SU-DHL-6 (cell line): ENCODE data around the gene CDR2L.

Experiments used
- CTCF ChIP-seq: fragments of 200-600 bp; sonication (generic); IDR thresholded peaks from one replicate; pipeline ENCODE4 v1.5.1; 2017; ENCODE audit warnings: antibody characterized with exemption, mild to moderate bottlenecking, low read length, moderate library complexity; ENCODE audit not compliant: insufficient read depth, poor library complexity, severe bottlenecking
- EZH2phosphoT487 ChIP-seq: fragments of 200-600 bp; sonication (generic), shearing (Covaris generic); conservative IDR thresholded peaks from 2 replicates; pipeline ENCODE4 v1.6.1; 2018; ENCODE audit warnings: mild to moderate bottlenecking, antibody characterized with exemption, low read length, moderate library complexity, mixed read lengths

- TF ChIP-seq CTCF, result no peak
- 0 out of 2 replicates have a peak, but pooled peaks have one; percentile 69 for TF ChIP-seq EZH2phosphoT487
Observed at GRCh38 chr17:74987909-74988711, 678 bp downstream of the CDR2L start.
